Measurements from ENCODE around the gene OXTR.
A peak's percentile ranks its signal among the peaks of the same experiment; 100 is the strongest.

GRCh38 chr3:8769088-8769822, at the start of gene OXTR:
- TF ChIP-seq CTCF (IDR thresholded peaks at IDR 0.05) (peak; percentile 99), EZH2phosphoT487 (IDR thresholded peaks at IDR 0.05) (peak; percentile 55), EZH2 (IDR thresholded peaks at IDR 0.05) (peak; percentile 35)

Data from neural progenitor cell (in vitro differentiated cells).